ENCODE measurements around the gene SERPINB3.

DNA sequence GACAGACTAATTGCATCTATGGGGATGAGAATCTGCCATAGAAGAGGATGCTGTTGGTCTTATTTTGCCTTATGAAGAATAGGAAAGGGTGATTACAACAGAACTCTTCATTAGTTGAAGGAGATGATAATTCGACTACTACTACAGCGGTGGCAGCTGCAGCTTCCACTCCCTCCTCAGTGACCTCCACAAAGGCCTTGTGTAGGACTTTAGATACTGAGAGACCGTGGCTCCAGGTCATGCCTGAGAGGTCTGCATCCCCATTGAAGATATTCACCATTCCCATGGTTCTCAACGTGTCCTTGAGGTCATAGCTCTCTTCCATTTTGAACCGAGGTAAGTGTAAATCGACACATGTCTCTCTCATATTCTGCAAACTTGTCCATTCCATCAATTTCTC, 24.0 kb downstream of the SERPINB3 start:
- no peak for TF ChIP-seq EZH2phosphoT487 (IDR thresholded peaks at IDR 0.05; ENCODE audit: unreplicated experiment)
- TF ChIP-seq, protein P1, sequence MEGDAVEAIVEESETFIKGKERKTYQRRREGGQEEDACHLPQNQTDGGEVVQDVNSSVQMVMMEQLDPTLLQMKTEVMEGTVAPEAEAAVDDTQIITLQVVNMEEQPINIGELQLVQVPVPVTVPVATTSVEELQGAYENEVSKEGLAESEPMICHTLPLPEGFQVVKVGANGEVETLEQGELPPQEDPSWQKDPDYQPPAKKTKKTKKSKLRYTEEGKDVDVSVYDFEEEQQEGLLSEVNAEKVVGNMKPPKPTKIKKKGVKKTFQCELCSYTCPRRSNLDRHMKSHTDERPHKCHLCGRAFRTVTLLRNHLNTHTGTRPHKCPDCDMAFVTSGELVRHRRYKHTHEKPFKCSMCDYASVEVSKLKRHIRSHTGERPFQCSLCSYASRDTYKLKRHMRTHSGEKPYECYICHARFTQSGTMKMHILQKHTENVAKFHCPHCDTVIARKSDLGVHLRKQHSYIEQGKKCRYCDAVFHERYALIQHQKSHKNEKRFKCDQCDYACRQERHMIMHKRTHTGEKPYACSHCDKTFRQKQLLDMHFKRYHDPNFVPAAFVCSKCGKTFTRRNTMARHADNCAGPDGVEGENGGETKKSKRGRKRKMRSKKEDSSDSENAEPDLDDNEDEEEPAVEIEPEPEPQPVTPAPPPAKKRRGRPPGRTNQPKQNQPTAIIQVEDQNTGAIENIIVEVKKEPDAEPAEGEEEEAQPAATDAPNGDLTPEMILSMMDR (conservative IDR thresholded peaks at IDR 0.05; ENCODE audit: low read depth in 2 of 2), result no peak
- TF ChIP-seq POLR2AphosphoS5 (IDR thresholded peaks at IDR 0.05; ENCODE audit: low read depth), result no peak
- no peak for TF ChIP-seq EZH2 (IDR thresholded peaks at IDR 0.05; ENCODE audit: low read depth, unreplicated experiment)

Measured in GM23338 (cell line).